Fibroblast of lung (primary cell): ENCODE data around the gene RNF41. TPM values are rescaled to one million over a fixed set of nuclear protein-coding genes. Genes with fewer than 3 reads are reported as not detected.

Experiments used
- DNase-seq, 2 donors: peaks; one replicate each; pipeline versions ENCODE4 v3.0.0 to v3.0.0-alpha.2; 2010; ENCODE audit warnings: low read depth in 2 of 2
- H2AFZ ChIP-seq: 2 replicates; pipeline ENCODE4 v1.5.1; 2012; ENCODE audit warnings: low read length, control low read depth, inconsistent platforms
- H3K27ac ChIP-seq: 2 replicates; pipeline ENCODE4 v1.5.1; 2011; ENCODE audit warnings: low read length, control low read depth; ENCODE audit not compliant: insufficient read depth
- H3K27me3 ChIP-seq: 2 replicates; pipeline ENCODE4 v1.5.1; 2011; ENCODE audit warnings: mild to moderate bottlenecking, low read length; ENCODE audit not compliant: control insufficient read depth, insufficient read depth
- H3K36me3 ChIP-seq: 2 replicates; pipeline ENCODE4 v1.5.1; 2011; ENCODE audit warnings: low read length; ENCODE audit not compliant: control insufficient read depth, insufficient read depth
- H3K4me1 ChIP-seq: 2 replicates; pipeline ENCODE4 v1.5.1; 2011; ENCODE audit warnings: low read length; ENCODE audit not compliant: control insufficient read depth, insufficient read depth; ENCODE audit errors: extremely low read depth
- H3K4me2 ChIP-seq: 2 replicates; pipeline ENCODE4 v1.5.1; 2011; ENCODE audit warnings: low read length, control low read depth; ENCODE audit not compliant: insufficient read depth; ENCODE audit errors: extremely low read depth
- H3K4me3 ChIP-seq, 4 experiments: fragments of 200-600 bp in 1 of 4; sonication (generic) in 1 of 4; replicated peaks in 1 of 4; 2 replicates each; pipeline ENCODE4 v1.5.1; 2011 to 2016; ENCODE audit warnings: low read length in 4 of 4, low read depth in 3 of 4, mild to moderate bottlenecking in 3 of 4, control low read depth in 2 of 4, inconsistent platforms in 1 of 4, mixed read lengths in 1 of 4; ENCODE audit not compliant: insufficient read depth in 1 of 4; ENCODE audit errors: control extremely low read depth in 1 of 4
- H3K79me2 ChIP-seq: 2 replicates; pipeline ENCODE4 v1.5.1; 2012; ENCODE audit warnings: mild to moderate bottlenecking, low read length, inconsistent platforms; ENCODE audit not compliant: control insufficient read depth, insufficient read depth
- H3K9ac ChIP-seq: 2 replicates; pipeline ENCODE4 v1.5.1; 2011; ENCODE audit warnings: mild to moderate bottlenecking, low read length, control low read depth; ENCODE audit not compliant: insufficient read depth
- H3K9me3 ChIP-seq: 2 replicates; pipeline ENCODE4 v1.5.1; 2012; ENCODE audit warnings: low read depth, low read length; ENCODE audit not compliant: control insufficient read depth, insufficient read depth
- H4K20me1 ChIP-seq: 2 replicates; pipeline ENCODE4 v1.5.1; 2011; ENCODE audit warnings: low read length; ENCODE audit not compliant: control insufficient read depth, insufficient read depth; ENCODE audit errors: extremely low read depth
- CTCF ChIP-seq, 2 donors: IDR thresholded peaks in 1 of 2; conservative IDR thresholded peaks in 1 of 2; 1 replicate in 1 of 2; 2 replicates in 1 of 2; pipeline ENCODE4 v1.5.1; 2011 to 2012; ENCODE audit warnings: low read length in 2 of 2, control low read depth in 1 of 2, inconsistent platforms in 1 of 2, low read depth in 1 of 2, mild to moderate bottlenecking in 1 of 2
- EZH2 ChIP-seq: IDR thresholded peaks from 2 replicates; pipeline ENCODE4 v1.5.1; 2012; ENCODE audit warnings: low read length, control low read depth, mild to moderate bottlenecking; ENCODE audit errors: missing control alignments
- polyA plus RNA-seq, 2 donors: library from polyadenylated mRNA; depleted of rRNA in 1 of 2; stranded (reverse) in 1 of 2; unstranded in 1 of 2; fragments of >200 nt; gene quantifications; 2 replicates each; pipeline ENCODE4 v1.2.1, GENCODE V29; 2011 to 2012; ENCODE audit warnings: missing spikeins in 1 of 2
- total RNA-seq: library from RNA; depleted of rRNA; stranded (reverse); fragments of >200 nt; gene quantifications from 2 replicates; pipeline ENCODE4 v1.2.1, GENCODE V29; 2014

The RNF41 gene
- total and polyA plus RNA-seq, 2 donors (not counting 1 experiment from before 2014, with no cell fraction given) = 99.7 to 199 TPM

GRCh38 chr12:56186957-56187356 is 34.8 kb downstream of the RNF41 start:
- Histone ChIP-seq H3K36me3 (peaks cover 4% of the 10 kb centered on the region), H3K4me3 (peak overlapping the region in 1 of 4 experiments; percentile 89), H3K4me1 (peaks cover 3% of the 10 kb centered on the region), H3K79me2 (peaks cover 31% of the 10 kb centered on the region), H2AFZ (no peak overlapping the region), H3K9ac (no peak overlapping the region), H3K27me3 (no peaks in the 10 kb centered on the region), H3K27ac (no peak overlapping the region), H3K9me3 (no peaks in the 10 kb centered on the region), H3K4me2 (peak overlapping the region; percentile 80), H4K20me1 (no peaks in the 10 kb centered on the region)
- TF ChIP-seq EZH2 = no peak
- DNase-seq = no peak

- peaks cover 19% of the 10 kb centered on the region for H3K36me3 ChIP-seq
- TF ChIP-seq EZH2 (no peak), CTCF (conservative IDR thresholded peaks at IDR 0.05 in 1 of 2, IDR thresholded peaks at IDR 0.05 in 1 of 2; ENCODE audit: low read depth in 1 of 2, low read length in 2 of 2) (no peak)
- no peak for DNase-seq
These were observed 43.4 kb downstream of the RNF41 start for GRCh38 chr12:56178347-56178746.

GRCh38 chr12:56172839-56173238 is 48.9 kb downstream of the RNF41 start:
- Histone ChIP-seq H3K79me2 (no peaks in the 10 kb centered on the region), H3K9me3 (no peaks in the 10 kb centered on the region), H3K4me1 (no peaks in the 10 kb centered on the region), H3K27ac (no peak overlapping the region), H3K4me3 (no peak overlapping the region), H3K4me2 (no peak overlapping the region), H3K36me3 (peaks cover 26% of the 10 kb centered on the region), H3K27me3 (no peaks in the 10 kb centered on the region), H2AFZ (no peak overlapping the region), H4K20me1 (no peaks in the 10 kb centered on the region), H3K9ac (no peak overlapping the region)
- no peak for DNase-seq
- TF ChIP-seq EZH2 (no peak), CTCF (conservative IDR thresholded peaks at IDR 0.05 in 1 of 2, IDR thresholded peaks at IDR 0.05 in 1 of 2; ENCODE audit: low read depth in 1 of 2, low read length in 2 of 2) (no peak)

More at GRCh38 chr12:56178347-56178746, 43.4 kb downstream of the RNF41 start:
- Histone ChIP-seq H3K27ac (no peak overlapping the region), H3K4me2 (no peak overlapping the region), H3K27me3 (no peaks in the 10 kb centered on the region), H3K9me3 (no peaks in the 10 kb centered on the region), H4K20me1 (no peaks in the 10 kb centered on the region), H3K4me1 (no peaks in the 10 kb centered on the region), H2AFZ (no peak overlapping the region), H3K79me2 (no peaks in the 10 kb centered on the region), H3K9ac (no peak overlapping the region), H3K4me3 (no peak overlapping the region)
